Activated naive CD4-positive, alpha-beta T cell treated with anti-CD3 and anti-CD28 coated beads, Interleukin-2, amount 50 U/mL, for 16 hours (primary cell): ENCODE data around the gene PLCL2.

Experiments used
- DNase-seq: peaks from one replicate; pipeline ENCODE4 v3.0.0-alpha.2; 2020

Gene PLCL2

DNA sequence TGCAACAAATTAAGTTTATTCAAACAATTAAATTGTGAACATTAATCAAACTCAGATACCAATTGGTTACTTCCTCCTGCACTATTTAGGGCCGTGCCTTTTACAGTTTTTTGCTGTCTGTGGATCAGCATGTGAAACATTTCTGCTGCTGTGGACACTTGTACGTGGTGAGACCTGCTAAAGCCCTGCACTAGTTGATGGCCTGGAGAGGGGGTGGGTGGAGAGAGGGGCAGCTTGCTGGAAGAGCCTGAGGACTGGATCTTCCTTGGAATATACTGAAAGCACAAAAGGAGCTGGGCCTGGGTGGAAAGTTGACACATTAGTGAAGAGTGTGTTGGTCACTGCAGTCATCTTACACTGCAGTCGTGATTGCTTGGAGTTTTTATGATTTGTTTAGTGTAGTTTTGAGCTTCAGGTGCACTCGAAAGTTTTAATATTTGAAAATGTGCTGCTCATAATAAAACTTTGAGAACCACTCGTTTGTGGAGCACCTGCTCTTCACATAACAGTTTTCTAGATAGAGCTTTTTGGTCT is 11.4 kb downstream of the PLCL2 start:
- no peak for DNase-seq

DNA sequence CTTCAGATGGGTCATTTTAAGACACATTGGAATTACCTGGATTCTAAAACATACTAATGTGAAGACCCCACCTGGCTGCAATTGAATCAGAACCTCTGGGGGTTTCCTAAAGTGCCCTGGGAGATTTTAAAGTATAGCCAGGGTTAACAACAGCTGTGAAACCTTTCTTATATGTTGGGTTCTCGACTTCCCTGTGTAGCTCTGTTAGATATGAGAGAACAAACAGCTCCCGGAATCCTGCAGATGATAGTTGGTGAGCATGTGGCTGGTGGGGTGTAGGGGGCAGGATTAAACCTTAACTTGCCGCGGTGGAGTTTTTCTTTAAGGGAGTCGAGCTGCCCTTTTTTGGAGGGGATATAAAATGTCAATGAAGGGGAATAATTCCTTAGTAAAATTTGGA is 12.1 kb downstream of the PLCL2 start:
- no peak for DNase-seq

DNA sequence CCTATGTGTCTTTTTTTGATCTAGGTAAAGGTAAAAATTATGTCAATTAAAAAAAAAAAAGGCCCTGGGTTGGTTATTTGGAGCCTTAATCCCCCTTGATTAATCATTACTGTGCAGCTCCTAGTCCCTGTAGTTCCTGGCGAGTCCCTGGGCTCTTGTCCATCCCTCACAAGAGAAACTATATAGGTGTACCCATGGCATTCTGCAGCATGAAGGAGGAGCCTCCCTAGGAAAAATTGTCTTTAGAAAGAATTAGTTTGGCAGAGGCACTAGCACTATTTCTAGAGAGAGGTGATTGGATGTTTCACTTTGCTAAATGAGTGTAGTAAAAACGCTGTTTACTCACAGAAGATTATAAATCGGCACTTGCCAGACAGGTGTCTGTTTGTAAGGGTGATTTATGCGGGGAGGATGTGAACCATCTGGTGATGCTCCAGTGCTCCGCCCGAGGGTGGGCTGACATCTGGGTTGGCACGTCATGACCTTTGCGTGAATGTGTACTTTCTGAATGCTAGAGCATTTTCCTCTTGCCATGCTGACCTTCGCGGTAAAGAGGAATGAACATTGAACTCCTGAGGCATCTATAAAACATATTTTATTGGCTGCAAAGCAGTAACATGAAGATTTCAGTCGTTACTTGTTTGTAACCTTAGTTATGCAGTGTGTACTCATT is 12.6 kb downstream of the PLCL2 start:
- peak; percentile 54 for DNase-seq

DNA sequence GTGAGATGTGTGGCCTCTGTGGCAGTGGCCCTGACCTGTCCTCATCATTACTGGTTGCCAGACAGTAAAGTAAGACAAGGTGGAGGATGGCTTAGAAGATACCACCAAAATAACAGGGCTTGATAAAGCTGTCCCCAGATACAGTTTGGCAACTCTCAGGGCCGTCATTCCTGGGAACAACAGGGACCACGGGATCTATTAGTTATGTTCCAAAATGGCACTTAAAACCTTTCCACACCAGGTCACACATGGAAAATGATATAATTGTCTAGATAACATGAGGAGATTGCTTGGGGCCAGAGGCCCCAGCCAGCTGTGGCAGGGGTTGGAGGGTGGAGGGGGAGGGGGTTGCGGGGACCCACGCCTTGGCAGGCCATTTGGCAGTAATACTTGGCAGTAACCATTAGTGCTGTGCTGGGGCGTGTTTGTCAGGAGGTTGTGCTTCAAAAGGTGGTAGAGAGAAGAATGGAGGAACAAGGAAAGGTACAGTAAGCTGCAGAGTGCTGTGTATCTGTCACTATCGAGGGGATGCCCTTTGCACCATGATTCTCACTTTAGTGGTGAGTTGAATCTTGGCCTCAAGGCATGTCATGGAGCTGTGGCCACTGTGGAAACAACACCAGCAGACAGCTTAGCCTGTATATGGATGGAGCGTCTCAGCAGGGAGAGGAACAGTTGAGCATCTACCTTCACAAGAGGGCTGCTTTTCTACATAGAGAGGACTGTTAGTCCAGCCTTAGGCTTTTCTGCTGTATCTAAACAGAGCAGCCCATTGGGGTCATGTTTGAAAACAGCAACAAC is 14.0 kb downstream of the PLCL2 start:
- DNase-seq, result no peak

DNA sequence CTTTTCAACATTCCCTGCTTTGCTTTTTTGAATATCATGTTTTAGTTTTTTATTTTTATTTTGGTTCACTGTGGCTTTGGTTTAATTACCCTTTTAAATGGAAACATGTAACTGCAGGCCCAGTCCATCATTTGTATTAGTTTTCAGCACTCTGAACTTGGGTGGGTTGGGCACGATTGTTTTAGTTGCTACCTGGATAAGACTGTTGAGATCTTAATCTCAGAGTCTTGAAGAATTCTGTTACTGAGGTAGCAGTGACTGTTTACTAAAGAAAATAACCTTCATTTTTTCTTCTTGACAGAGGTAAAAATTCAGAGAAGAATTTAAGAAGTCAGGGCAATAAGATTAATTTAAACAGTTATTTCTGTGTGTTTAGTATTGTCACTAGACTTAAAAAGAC is 15.2 kb downstream of the PLCL2 start:
- DNase-seq, result no peak

DNA sequence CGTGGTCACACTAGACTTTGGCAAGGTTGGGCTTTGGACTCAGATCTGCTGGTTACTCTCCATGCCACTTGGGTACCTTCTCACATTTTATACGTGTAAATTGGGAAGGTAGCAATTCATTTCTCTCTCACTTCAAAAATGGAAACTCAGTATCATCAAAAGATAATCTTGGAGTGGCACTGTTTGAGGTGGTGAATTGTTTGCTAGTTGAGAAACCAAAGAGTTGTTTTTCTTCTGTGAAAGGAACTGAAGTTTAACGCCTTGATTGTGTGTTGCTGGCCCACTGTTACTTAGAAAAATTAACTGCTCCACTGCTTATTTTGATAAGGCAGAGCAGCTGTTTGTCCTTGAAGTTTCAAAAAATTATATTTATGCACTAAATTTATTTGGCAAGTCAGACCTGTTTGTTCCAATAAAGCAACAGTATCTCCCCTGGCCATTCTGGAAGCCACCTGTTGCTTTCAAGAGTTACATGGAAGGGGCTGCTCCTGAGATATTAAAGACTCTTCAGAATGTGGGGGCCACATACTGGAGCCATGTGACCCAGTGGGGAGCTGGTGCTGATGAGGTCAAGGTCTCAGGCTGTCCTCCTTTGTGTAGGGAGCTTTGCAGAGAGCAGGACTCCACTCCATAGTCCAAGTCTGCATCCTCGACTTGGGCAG is 16.2 kb downstream of the PLCL2 start:
- no peak for DNase-seq

DNA sequence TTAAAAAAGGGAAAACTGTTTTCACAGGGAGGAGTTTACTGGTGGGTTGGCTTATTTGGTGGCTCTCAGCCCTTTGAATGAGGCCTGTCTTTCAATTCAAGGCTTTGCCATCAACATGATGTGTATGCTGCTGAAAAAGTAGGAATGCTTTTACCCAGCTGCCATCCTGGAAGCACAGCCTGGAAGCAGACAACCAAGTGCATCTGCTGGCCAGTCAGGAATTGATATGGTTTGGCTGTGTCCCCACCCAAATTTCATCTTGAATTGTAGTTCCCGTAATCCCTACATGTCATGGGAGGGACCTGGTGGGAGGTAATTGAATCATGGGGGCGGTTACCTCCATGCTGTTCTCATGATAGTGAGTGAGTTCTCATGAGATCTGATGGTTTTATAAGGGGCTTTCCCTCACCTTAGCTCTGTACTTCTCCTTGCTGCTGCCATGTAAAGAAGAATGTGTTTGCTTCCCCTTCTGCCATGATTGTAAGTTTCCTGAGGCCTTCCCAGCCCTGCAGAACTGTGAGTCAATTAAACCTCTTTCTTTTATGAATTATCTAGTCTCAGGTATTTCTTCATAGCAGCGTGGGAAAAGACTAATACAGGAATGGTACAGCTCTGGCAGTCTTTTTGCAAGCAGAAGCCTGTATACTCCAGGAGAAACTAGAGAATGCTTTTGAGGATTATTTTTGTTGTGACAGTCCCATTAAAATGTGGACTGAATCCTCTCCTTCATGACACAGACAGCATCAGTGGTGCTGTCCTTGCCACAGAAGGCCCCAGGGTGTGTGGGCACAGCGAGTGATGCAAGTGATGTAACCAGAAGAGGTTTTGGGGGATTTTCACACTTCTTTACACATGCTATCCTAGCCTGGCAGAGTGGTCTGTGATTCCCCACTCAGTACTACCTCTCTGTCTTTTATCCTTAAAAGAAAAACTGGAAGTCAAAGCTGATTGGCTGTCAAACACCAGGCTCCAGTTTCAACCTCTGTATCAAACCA is 20.0 kb downstream of the PLCL2 start:
- DNase-seq, result peak; percentile 44

DNA sequence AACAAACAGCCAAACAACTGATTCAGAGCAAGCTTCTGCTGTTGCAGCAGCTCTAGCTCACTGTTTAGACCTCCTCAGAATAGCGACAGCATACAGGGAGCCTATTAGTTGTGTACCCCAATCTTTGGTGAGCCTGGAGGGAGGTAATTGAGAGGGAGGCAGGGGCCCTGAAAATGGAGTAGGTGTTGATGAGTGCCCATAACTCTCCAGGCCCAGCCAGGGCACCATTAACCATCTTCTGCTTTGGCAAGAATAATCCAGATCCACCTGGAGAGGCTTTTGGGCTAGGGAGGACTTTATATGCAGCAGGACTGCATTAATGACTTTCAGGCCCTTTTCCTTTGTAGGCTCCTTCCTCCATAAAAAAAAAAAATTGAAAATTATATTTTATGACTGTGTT is 20.9 kb downstream of the PLCL2 start:
- no peak for DNase-seq

DNA sequence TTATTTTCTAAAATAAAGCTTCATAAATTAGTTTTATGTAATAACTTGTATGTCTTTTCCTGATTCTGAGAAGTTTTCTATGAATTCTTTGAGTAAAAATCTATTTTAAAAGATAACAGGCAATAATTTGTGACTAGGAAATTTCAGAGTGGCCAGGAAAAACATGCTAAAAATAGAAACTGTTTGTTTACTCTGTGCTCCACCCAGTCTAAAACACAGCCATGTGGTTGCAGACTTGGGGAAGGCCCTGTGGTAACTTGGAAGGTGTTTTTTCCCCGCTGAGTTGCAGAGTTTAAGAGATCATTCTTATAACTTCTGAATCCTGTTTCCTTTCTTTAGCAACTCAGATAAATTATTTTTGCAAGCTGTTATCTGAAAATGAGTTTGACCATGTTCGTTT is 21.9 kb downstream of the PLCL2 start:
- no peak for DNase-seq

DNA sequence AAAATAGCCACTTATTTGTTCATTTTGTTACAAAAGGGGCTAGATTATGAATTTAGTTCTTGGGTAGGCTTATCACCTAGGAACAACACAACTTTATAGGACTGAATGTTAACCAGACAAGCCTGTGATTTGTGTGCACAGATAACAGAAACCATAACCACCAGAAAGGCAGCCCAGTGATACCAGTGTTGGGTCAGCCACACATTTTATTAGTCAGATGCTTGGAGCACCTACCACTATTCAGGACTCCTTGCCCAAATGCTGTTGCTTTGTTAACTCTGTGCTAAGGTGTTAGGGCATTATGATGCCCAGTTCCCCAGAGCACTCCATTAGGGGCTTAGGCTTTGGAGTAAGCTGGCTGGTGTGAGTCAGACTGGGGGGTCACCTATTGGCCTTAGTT is 22.5 kb downstream of the PLCL2 start:
- no peak for DNase-seq

DNA sequence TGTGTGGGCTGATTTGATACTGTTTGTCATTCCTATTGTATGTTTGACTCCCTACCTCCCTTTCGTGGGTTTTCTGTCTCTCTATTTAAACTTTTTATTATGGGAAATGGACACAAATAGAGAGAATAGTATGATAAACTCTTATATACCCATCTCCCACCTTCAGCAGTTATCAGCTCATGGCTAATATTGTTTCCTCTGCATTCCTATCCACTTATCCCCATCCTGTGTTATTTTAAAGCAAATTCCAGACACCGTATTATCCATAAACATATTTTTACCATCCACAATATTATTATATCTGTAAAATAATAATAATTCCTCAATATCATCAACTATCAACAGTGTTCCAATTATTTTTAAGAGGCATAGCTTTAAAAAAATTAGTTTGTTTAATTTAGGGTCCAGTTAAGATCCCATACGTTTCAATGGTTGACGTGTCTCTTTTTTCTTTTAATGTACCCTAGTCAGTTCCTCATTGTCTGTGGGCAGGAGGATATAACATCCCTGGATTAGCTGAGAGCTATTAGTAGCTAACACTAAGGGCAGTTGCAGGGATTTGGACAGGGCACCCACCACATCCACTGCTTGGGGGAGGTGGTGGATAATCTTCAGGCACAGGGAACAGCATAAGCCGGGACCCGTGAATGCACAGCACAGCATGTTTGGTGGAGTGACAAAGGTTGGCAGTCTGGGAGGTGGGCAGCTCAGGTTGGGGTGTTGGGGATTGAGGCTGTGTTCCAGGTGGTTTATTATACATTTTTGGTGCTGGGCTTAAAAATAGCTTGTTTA is 23.5 kb downstream of the PLCL2 start:
- no peak for DNase-seq

DNA sequence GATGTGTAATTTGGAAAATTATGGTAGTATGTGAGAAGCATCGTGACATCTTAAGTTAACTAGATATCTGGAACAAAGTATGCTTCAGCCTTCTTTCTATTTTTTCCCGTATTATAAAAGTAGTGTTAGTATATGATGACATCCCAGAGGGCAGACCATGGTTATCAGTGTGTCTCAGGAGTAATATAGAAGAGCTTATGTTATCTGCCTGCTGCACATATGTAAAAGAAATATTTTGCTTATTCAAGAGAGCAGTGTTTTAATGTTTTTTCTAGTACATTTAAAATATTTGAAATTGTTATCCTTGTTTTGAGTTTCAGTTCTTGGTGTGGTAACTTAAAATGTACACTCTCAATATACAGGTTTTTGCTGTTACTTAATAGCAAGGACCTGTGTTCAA is 24.1 kb downstream of the PLCL2 start:
- no peak for DNase-seq

DNA sequence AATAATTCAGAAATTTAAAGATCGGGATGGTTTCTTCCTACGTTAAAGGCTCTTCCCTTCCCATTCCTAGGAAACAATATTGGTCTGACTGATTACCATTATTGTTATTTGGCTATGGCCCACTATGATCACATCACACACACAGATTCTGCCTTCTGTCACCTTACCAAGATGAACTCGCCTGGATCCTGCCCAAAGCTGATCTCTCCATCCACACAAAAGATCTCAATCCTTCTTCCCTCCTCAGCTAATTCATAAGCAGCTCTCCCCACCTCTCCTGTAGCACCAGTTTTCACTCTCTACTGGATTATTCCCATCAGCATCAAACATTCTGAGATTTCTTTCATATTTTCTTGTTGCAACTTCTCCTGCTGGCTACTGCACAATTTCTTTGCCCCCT is 25.0 kb downstream of the PLCL2 start:
- no peak for DNase-seq

DNA sequence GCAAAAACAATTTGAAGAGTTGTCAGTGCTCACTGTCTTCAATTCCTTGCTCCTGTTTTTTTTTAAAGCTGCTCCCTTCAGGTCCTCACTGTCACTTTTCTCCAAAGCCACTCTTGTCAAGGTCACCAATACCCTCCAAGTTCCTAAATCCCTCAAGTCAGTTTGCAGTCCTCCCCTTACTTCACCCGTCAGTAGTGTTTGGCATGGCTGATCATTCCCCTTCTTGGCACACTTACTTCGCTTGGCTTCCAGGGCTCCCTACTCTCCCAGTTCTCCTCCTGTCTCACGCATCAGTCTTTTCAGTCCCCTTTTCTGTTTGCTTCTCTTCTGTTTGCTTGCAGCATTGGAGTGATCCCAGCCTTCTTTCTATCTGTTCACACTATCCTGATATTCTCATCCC is 25.5 kb downstream of the PLCL2 start:
- no peak for DNase-seq

DNA sequence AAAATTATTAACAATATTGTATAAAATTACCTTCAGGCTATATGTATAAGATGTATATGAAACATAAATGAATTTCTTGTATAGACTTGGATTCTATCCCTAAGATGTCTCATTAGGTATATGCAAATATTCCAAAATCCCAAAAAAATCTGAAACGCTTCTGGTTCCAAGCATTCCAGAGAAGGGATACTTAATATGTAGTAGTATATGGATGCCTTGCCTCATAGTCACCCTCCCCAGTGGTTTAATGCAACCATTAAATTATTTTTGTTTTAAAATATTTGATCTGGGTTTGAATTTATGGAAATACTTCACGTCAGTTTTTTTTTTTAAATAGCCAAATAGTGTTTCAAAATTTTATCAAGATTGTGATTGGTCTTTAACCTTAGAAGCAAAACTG is 27.2 kb downstream of the PLCL2 start:
- no peak for DNase-seq

DNA sequence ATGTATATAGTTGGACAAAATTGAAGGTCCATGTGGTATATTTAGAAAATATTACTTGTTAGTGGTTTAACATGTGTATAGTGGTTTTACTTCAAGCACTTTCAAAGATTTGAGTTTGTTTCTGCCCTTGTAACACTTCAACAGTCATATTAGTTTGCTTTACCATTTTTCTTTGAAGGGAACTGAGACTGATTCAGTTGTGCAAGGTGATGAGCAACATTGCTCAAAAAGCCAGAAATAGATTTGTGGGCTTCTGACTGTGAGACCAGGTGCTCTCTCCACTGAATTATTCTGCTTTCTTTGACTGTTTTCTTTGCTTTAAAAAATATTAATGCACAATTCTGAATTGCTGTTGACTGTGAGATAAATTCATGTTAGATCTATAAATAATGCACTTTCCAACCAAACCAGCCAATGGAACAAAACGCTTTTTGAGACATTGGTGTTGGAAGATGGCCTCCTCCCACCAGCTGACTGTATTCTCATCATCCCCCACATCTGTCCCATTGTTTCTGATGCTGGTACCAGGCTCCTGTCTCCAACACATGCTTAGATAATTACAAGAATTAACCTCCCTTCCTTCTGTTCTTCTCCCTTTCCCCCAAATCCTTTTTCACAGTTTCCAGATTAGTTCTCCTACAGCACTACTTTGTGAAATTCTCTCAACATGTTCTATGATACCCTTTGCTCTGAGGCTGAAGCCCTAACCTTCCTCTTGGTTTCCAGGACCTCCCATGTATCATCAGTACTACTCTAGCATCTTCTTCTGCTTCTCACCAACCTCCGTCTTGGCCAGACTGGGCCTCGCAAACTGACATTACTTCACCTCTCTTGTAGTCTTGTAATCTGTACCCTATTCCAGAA is 27.9 kb downstream of the PLCL2 start:
- DNase-seq, result no peak

DNA sequence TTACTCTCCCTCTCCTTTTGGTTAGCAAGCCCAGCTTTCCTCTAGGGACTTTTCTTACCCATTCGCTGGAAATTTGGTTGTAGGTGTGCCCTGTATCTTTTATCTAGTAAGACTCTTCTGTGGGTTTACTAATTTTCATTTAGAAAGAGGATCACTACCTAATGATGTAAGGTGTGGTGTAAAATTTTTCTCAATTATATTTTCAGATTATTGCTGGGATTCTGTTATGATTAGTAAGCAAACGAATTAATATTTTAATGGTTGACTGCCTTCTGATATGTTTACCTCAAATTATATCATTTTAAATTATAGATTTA is 28.5 kb downstream of the PLCL2 start:
- no peak for DNase-seq

DNA sequence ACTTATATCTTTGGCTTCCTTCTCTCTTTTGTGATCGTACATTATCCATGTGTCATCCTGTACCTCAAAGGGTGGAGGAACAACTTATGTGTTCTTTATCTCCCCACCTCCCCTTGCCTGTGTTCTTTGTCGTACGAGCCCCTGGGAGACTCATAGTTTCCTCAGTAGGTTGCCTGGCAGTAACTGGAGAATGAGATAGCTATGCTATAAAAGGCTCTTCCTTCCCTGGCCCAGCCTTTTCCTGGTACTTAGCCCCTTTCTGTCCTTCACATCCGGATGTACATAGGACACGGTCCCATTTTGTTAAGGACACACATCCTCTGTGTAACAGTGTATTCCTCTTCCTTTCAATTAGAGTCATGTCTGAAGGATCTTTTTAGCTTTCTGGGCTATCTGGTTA is 32.1 kb downstream of the PLCL2 start:
- DNase-seq, result no peak

DNA sequence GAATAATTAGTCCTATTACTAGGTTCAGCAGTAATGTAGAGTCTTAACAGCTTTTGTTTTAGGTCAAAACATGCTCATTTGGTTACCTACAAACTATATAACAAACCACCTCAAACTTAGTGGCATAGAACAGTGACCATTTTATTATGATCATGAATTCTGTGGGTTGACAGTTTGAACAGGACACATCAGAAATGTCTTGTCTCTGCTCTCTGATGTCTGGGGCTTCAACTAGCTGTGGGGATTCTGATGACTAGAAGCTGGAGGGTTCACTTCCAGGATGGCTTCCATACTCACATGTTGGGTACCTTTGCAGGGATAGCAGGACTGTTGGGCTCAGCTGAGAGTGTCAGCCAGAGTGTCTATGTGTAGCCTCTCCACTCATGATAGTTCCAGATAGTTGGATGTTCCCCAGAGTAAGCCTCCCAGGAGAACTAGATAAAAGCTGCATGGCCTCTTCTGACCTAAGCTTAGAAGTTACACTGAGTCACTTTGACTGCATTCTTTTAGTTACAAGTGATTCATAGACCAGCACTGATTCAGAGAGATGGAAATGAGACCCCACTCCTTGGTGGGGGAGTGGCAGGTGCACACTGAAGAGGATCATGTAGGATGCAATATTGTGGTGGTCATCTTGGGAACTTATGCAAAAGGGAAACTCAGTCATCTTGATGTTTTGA is 32.6 kb downstream of the PLCL2 start:
- DNase-seq, result no peak

DNA sequence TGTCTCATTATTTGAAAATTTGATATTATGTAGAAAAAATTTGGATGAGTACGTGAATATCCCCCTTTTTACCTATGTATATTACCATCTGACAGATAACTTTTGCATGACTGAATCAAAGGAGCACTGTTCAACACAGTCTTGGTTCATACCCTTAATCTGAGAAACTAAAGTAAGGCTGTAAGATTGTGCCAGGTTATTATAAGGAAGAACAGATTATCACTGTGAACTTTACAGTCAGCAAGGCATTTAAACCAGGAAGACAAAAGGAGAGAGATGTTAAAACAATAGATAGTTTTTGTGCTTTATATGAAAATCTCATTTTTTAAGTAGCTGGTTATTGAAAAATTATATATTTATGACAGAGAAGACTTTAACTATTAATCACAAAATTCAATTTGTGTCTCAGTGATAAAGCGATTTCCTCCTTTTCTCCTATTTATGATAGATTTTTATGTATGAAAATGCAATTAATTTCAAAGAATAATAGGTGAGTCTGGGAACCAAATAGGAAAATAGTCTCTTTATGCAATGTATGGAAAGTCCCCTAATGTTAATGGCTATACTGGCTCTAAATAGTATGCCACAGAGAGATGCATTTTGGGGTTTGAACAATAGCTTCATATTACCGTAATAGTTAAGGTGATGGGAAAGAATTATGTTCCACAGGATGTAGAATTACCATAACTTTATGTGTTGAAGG is 33.4 kb downstream of the PLCL2 start:
- no peak for DNase-seq
